Right atrium auricular region (tissue), 2 donors: ENCODE data around the gene MT1G. TPM values are rescaled to one million over a fixed set of nuclear protein-coding genes. Genes with fewer than 3 reads are reported as not detected.

Experiments used
- DNase-seq: peaks from one replicate; pipeline ENCODE4 v3.0.0-alpha.2; 2019; ENCODE audit warnings: low spot score
- H3K27ac ChIP-seq, 2 donors: fragments of 200-600 bp; sonication (generic); 1 replicate in 1 of 2; 2 replicates in 1 of 2; pipeline ENCODE4 v1.5.1; 2016 to 2019
- H3K27me3 ChIP-seq, 2 donors: fragments of 200-600 bp; sonication (generic); one replicate each; pipeline versions ENCODE4 v1.5.1 to v1.6.0; 2017 to 2019
- H3K36me3 ChIP-seq: fragments of 200-600 bp; sonication (generic); one replicate; pipeline ENCODE4 v1.5.1; 2016
- H3K4me1 ChIP-seq, 2 donors: fragments of 200-600 bp; sonication (generic); one replicate each; pipeline versions ENCODE4 v1.5.1 to v1.6.0; 2017 to 2019
- H3K4me3 ChIP-seq, 2 donors: fragments of 200-600 bp; sonication (generic); 1 replicate in 1 of 2; 2 replicates in 1 of 2; pipeline ENCODE4 v1.5.1; 2017 to 2019; ENCODE audit warnings: mild to moderate bottlenecking in 1 of 2, moderate library complexity in 1 of 2
- H3K9me3 ChIP-seq, 2 donors: fragments of 200-600 bp; sonication (generic); one replicate each; pipeline ENCODE4 v1.5.1; 2019
- total RNA-seq, 2 donors: library from RNA; depleted of rRNA; stranded (reverse); fragments of >200 nt; gene quantifications; one replicate each; pipeline ENCODE4 v1.1.0, GENCODE V29; 2016
- TF ChIP-seq, protein P1 (sequence below), 2 donors: fragments of 200-600 bp; sonication (generic); IDR thresholded peaks; one replicate each; pipeline ENCODE4 v1.5.1; 2019; ENCODE audit warnings: antibody characterized with exemption in 2 of 2

The MT1G gene
- total RNA-seq, 2 donors from 2014 or later, result 7.2 TPM; not detected in 1

DNA sequence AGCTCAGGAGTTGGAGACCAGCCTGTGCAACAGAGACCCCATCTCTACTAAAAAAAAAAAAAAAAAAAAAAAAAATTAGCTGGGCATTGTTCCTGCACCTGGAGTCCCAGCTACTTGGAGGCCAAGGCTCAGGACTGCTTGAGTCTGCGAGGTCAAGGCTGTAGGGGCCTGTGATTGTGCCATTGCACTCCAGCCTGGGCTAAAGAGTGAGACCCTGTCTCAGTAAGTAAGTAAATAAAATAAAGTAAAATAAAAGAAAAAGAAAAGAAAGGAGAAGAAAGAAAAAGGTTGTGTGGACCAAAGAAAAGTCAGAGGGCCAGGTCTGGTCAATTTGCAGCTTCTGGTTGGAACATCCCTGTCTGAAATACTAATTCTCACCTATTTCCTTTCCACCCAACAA lies 32.8 kb upstream of the MT1G start:
- H3K36me3 ChIP-seq, result no peaks in the 10 kb centered on the region
- DNase-seq, result peak; percentile 38
- no peaks in the 10 kb centered on the region for H3K27me3 ChIP-seq
- TF ChIP-seq, protein P1, sequence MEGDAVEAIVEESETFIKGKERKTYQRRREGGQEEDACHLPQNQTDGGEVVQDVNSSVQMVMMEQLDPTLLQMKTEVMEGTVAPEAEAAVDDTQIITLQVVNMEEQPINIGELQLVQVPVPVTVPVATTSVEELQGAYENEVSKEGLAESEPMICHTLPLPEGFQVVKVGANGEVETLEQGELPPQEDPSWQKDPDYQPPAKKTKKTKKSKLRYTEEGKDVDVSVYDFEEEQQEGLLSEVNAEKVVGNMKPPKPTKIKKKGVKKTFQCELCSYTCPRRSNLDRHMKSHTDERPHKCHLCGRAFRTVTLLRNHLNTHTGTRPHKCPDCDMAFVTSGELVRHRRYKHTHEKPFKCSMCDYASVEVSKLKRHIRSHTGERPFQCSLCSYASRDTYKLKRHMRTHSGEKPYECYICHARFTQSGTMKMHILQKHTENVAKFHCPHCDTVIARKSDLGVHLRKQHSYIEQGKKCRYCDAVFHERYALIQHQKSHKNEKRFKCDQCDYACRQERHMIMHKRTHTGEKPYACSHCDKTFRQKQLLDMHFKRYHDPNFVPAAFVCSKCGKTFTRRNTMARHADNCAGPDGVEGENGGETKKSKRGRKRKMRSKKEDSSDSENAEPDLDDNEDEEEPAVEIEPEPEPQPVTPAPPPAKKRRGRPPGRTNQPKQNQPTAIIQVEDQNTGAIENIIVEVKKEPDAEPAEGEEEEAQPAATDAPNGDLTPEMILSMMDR (IDR thresholded peaks at IDR 0.05), result no peak
- H3K9me3 ChIP-seq, result no peaks in the 10 kb centered on the region
- H3K27ac ChIP-seq, result no peak overlapping the region
- no peak overlapping the region for H3K4me3 ChIP-seq
- peaks cover 0 to 3% of the 10 kb centered on the region in 2 donors for H3K4me1 ChIP-seq

GRCh38 chr16:56700195-56700594 lies 32.3 kb upstream of the MT1G start:
- H3K27ac ChIP-seq, result no peak overlapping the region
- H3K9me3 ChIP-seq, result no peaks in the 10 kb centered on the region
- DNase-seq, result no peak
- no peak overlapping the region for H3K4me3 ChIP-seq
- peaks cover 0 to 3% of the 10 kb centered on the region in 2 donors for H3K4me1 ChIP-seq
- TF ChIP-seq, protein P1 (IDR thresholded peaks at IDR 0.05), result no peak
- no peaks in the 10 kb centered on the region for H3K36me3 ChIP-seq
- H3K27me3 ChIP-seq, result no peaks in the 10 kb centered on the region

DNA sequence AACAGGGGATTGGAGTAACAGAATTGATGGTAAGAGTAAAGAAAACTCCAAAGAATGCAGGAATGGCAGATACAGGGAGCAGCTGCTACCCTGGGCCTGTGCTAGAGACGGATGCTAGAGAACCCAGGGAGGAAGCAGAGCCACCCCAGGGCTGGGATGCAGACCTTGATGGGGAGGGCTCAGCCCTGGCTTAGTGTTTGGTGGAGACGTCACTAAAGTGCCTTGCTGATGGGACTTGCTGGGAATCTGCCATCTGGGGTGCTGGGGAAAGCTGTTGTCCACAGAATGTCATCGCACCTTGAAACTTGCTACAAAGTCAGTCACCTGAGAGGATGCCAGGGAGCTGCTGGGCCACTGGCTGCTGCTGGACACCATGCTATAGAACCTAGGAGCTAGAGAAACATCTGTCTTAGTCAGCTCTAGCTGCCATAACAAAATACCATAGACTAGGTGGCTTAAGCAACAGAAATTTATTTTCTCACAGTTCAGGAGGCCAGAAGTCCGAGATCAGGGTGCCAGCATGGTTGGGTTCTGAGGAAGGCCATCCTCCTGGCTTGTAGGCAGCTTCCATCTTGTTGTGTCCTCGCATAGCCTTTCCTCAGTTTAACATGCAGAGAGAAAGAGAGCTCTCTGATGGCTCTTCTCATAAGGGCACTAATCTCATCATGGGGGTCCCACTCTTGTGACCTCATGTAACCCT lies 29.7 kb upstream of the MT1G start:
- H3K4me1 ChIP-seq, result peaks cover 0 to 3% of the 10 kb centered on the region in 2 donors
- no peak overlapping the region for H3K4me3 ChIP-seq
- H3K27me3 ChIP-seq, result no peaks in the 10 kb centered on the region
- no peak for DNase-seq
- TF ChIP-seq, protein P1 (IDR thresholded peaks at IDR 0.05), result no peak
- H3K9me3 ChIP-seq, result no peaks in the 10 kb centered on the region
- no peak overlapping the region for H3K27ac ChIP-seq
- H3K36me3 ChIP-seq, result no peaks in the 10 kb centered on the region

DNA sequence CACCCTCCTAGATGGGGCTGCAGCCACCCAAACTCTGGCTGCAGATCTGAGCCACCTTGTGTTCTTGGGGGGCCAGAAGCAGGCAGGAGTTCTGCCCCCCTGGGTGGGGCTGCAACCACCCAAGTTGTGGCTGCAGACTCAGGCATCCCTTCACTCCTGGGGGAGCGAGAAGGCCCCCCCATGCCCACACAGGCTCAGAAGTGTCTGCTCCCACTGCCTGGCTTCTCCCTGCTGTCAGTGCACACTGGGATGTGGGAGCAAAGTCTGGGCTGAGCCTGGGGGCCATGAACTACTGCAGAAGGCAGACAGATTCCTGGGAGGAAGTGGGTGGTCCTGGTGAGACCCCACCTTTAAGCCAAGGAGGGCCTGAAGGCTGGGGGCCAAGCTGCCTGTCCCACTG lies 27.4 kb upstream of the MT1G start:
- Histone ChIP-seq H3K27me3 (no peaks in the 10 kb centered on the region), H3K4me3 (no peak overlapping the region), H3K4me1 (no peaks in the 10 kb centered on the region), H3K9me3 (no peaks in the 10 kb centered on the region), H3K36me3 (no peaks in the 10 kb centered on the region), H3K27ac (no peak overlapping the region)
- DNase-seq, result no peak
- TF ChIP-seq, protein P1 (IDR thresholded peaks at IDR 0.05), result no peak

- Histone ChIP-seq H3K36me3 (no peaks in the 10 kb centered on the region), H3K27ac (no peak overlapping the region), H3K4me1 (no peaks in the 10 kb centered on the region), H3K9me3 (no peaks in the 10 kb centered on the region), H3K4me3 (no peak overlapping the region), H3K27me3 (no peaks in the 10 kb centered on the region)
- TF ChIP-seq, protein P1 (IDR thresholded peaks at IDR 0.05), result no peak
- no peak for DNase-seq
Measured at GRCh38 chr16:56691885-56692284, 24.0 kb upstream of the MT1G start.
